Parathyroid adenoma (tissue), 2 donors: ENCODE data around the gene HEATR1.

Experiments
- H2AFZ ChIP-seq: fragments of 300-600 bp; sonication (generic); one replicate; pipeline ENCODE4 v1.7.0; 2017; ENCODE audit warnings: antibody characterized with exemption, mild to moderate bottlenecking
- H3K27ac ChIP-seq: fragments of 300-600 bp; sonication (generic); one replicate; pipeline ENCODE4 v1.7.0; 2017
- H3K27me3 ChIP-seq: fragments of 300-600 bp; sonication (generic); one replicate; pipeline ENCODE4 v1.7.0; 2017; ENCODE audit warnings: low read length; ENCODE audit not compliant: control insufficient read depth, insufficient read depth
- H3K36me3 ChIP-seq: fragments of 300-600 bp; sonication (generic); one replicate; pipeline ENCODE4 v1.7.0; 2017; ENCODE audit warnings: low read length; ENCODE audit not compliant: control insufficient read depth, insufficient read depth
- H3K4me1 ChIP-seq: fragments of 300-600 bp; sonication (generic); one replicate; pipeline ENCODE4 v1.7.0; 2017; ENCODE audit warnings: control low read depth
- H3K4me2 ChIP-seq: fragments of 300-600 bp; sonication (generic); one replicate; pipeline ENCODE4 v1.7.0; 2017; ENCODE audit warnings: low read length
- H3K4me3 ChIP-seq: fragments of 300-600 bp; sonication (generic); one replicate; pipeline ENCODE4 v1.7.0; 2017; ENCODE audit warnings: low read depth, low read length
- H3K79me2 ChIP-seq: fragments of 300-600 bp; sonication (generic); one replicate; pipeline ENCODE4 v1.7.0; 2017; ENCODE audit warnings: control low read depth
- H3K9ac ChIP-seq: fragments of 300-600 bp; sonication (generic); one replicate; pipeline ENCODE4 v1.7.0; 2017; ENCODE audit warnings: mild to moderate bottlenecking
- H3K9me3 ChIP-seq: fragments of 300-600 bp; sonication (generic); one replicate; pipeline ENCODE4 v1.7.0; 2017; ENCODE audit warnings: low read length; ENCODE audit not compliant: control insufficient read depth
- TF ChIP-seq, protein P1 (sequence below): fragments of 300-600 bp; sonication (generic); IDR thresholded peaks from one replicate; pipeline ENCODE4 v1.7.0; 2017; ENCODE audit warnings: antibody characterized with exemption, mild to moderate bottlenecking
- donor health status: primary hyperparathyroidism.

HEATR1 gene

DNA sequence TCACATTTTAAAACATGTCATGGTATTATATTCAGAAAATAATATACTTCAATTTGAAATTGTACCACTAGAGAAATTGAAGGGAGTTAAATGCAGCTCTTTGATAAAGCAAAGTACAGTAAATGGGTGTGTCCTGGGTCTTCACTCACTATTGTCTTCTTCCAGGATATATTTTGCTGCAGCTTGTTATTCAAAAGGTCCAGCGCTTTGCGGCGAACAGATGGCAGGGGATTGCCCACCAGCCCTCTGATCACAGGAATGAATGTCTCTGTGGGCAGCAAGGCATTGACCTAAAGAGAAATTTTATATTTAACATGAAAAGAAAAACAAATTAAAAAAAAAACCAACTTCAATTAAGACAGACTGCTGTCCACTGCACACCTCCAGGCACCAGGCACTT lies 45.5 kb downstream of the HEATR1 start:
- H3K4me3 ChIP-seq, result no peak overlapping the region
- H3K4me1 ChIP-seq, result no peaks in the 10 kb centered on the region
- H3K79me2 ChIP-seq, result no peaks in the 10 kb centered on the region
- H3K27me3 ChIP-seq, result no peaks in the 10 kb centered on the region
- TF ChIP-seq, protein P1, sequence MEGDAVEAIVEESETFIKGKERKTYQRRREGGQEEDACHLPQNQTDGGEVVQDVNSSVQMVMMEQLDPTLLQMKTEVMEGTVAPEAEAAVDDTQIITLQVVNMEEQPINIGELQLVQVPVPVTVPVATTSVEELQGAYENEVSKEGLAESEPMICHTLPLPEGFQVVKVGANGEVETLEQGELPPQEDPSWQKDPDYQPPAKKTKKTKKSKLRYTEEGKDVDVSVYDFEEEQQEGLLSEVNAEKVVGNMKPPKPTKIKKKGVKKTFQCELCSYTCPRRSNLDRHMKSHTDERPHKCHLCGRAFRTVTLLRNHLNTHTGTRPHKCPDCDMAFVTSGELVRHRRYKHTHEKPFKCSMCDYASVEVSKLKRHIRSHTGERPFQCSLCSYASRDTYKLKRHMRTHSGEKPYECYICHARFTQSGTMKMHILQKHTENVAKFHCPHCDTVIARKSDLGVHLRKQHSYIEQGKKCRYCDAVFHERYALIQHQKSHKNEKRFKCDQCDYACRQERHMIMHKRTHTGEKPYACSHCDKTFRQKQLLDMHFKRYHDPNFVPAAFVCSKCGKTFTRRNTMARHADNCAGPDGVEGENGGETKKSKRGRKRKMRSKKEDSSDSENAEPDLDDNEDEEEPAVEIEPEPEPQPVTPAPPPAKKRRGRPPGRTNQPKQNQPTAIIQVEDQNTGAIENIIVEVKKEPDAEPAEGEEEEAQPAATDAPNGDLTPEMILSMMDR, result no peak
- no peak overlapping the region for H2AFZ ChIP-seq
- H3K9ac ChIP-seq, result no peak overlapping the region
- no peaks in the 10 kb centered on the region for H3K36me3 ChIP-seq
- no peaks in the 10 kb centered on the region for H3K9me3 ChIP-seq
- no peak overlapping the region for H3K4me2 ChIP-seq
- no peak overlapping the region for H3K27ac ChIP-seq

DNA sequence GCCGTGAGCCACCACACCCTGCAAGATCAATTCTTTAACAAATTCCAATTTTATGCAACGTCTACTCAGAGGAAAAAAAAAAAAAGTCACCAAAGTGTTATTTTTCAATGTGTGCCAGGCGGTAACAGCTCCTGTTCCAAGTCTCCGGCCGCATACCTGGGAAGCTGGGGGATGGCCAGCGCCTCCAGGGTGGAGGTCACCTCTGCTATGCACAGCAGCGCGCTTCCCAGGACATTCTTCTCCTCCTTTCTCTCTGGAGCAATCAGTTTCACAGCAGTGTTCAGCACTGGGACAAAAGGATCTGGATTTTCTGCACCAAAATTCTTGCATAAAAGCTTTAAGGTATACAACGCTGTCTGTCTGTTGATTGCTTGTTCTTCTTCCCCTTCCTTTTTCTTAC lies 46.2 kb downstream of the HEATR1 start:
- no peaks in the 10 kb centered on the region for H3K4me1 ChIP-seq
- no peaks in the 10 kb centered on the region for H3K9me3 ChIP-seq
- H3K79me2 ChIP-seq, result no peaks in the 10 kb centered on the region
- no peaks in the 10 kb centered on the region for H3K36me3 ChIP-seq
- H3K4me3 ChIP-seq, result no peak overlapping the region
- TF ChIP-seq, protein P1, result no peak
- H3K9ac ChIP-seq, result no peak overlapping the region
- H3K27me3 ChIP-seq, result no peaks in the 10 kb centered on the region
- no peak overlapping the region for H3K27ac ChIP-seq
- H3K4me2 ChIP-seq, result no peak overlapping the region
- no peak overlapping the region for H2AFZ ChIP-seq

DNA sequence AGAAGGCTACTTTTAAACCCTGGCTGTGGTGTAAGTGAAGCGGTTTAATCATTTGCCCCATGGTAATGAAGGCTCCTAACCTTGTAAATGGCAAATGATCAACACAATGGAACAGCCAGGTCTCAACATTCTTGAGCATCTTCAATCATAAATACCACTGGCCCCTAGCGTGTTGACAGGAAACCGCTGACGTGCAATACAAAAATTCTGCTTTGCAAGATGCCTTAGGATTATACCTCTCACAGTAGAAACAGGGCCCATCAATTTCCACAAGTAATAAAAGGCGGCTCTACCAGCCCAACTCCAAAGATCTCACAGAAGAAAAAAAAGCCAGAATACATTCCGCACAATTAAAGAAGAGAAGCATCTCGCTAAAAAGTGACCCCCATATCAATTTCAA lies 47.7 kb downstream of the HEATR1 start:
- no peak overlapping the region for H2AFZ ChIP-seq
- TF ChIP-seq, protein P1, result no peak
- H3K36me3 ChIP-seq, result no peaks in the 10 kb centered on the region
- no peak overlapping the region for H3K27ac ChIP-seq
- H3K4me1 ChIP-seq, result no peaks in the 10 kb centered on the region
- no peak overlapping the region for H3K9ac ChIP-seq
- H3K4me3 ChIP-seq, result no peak overlapping the region
- H3K79me2 ChIP-seq, result no peaks in the 10 kb centered on the region
- H3K4me2 ChIP-seq, result no peak overlapping the region
- no peaks in the 10 kb centered on the region for H3K27me3 ChIP-seq
- H3K9me3 ChIP-seq, result no peaks in the 10 kb centered on the region

DNA sequence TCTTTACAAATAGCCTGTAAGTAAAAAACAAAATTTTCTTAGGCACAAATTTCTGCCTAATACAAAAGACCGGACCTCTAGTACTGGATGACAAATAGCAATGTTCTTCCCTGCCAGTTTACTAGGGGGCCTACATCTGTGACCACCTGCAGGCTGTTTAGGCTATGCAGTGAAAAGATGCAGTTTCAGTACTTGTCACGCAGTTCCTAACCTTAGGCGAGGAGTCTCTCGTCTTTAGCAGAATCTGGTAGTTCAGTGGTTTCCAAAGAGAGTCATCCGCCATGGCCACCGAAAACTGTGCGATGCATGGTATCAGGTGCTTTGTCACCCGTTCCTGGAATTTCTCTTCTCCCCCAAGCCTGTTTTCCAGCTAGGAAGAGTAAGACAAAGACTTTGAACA lies 50.9 kb downstream of the HEATR1 start:
- H3K4me2 ChIP-seq, result no peak overlapping the region
- no peak overlapping the region for H3K9ac ChIP-seq
- H2AFZ ChIP-seq, result no peak overlapping the region
- H3K4me3 ChIP-seq, result no peak overlapping the region
- H3K36me3 ChIP-seq, result no peaks in the 10 kb centered on the region
- no peaks in the 10 kb centered on the region for H3K9me3 ChIP-seq
- H3K27ac ChIP-seq, result no peak overlapping the region
- TF ChIP-seq, protein P1, result no peak
- no peaks in the 10 kb centered on the region for H3K4me1 ChIP-seq
- no peaks in the 10 kb centered on the region for H3K27me3 ChIP-seq
- H3K79me2 ChIP-seq, result no peaks in the 10 kb centered on the region

DNA sequence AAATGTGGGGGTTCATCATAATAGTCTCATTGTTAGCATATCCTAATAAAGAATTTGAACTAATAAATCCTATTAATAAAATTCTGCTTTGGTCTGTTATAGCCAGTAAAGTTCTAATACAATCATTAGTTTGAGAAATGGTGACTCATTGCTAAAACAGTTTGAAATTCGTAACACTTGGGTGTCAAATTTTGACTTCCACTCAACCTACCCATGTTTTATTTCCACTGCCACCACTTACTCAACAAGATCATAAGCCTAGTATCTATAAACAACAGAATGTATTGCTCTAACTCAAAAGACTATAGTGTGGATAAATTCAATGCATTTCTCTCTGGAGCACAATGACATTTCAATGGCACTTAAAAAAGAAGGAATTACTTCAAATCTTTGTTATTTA lies 51.4 kb downstream of the HEATR1 start:
- no peaks in the 10 kb centered on the region for H3K4me1 ChIP-seq
- no peak overlapping the region for H3K4me2 ChIP-seq
- TF ChIP-seq, protein P1, result no peak
- H3K36me3 ChIP-seq, result no peaks in the 10 kb centered on the region
- H3K9ac ChIP-seq, result no peak overlapping the region
- H2AFZ ChIP-seq, result no peak overlapping the region
- no peak overlapping the region for H3K4me3 ChIP-seq
- no peak overlapping the region for H3K27ac ChIP-seq
- no peaks in the 10 kb centered on the region for H3K9me3 ChIP-seq
- no peaks in the 10 kb centered on the region for H3K27me3 ChIP-seq
- no peaks in the 10 kb centered on the region for H3K79me2 ChIP-seq
